ENCODE measurements around the gene RANBP6.
A peak's percentile ranks its signal among the peaks of the same experiment; 100 is the strongest.
"Not testable (repeated sequence)": the region's sequence is repeated elsewhere in the genome, so short reads cannot be mapped to it uniquely, and the experiment has no call there.

Gene RANBP6

DNA sequence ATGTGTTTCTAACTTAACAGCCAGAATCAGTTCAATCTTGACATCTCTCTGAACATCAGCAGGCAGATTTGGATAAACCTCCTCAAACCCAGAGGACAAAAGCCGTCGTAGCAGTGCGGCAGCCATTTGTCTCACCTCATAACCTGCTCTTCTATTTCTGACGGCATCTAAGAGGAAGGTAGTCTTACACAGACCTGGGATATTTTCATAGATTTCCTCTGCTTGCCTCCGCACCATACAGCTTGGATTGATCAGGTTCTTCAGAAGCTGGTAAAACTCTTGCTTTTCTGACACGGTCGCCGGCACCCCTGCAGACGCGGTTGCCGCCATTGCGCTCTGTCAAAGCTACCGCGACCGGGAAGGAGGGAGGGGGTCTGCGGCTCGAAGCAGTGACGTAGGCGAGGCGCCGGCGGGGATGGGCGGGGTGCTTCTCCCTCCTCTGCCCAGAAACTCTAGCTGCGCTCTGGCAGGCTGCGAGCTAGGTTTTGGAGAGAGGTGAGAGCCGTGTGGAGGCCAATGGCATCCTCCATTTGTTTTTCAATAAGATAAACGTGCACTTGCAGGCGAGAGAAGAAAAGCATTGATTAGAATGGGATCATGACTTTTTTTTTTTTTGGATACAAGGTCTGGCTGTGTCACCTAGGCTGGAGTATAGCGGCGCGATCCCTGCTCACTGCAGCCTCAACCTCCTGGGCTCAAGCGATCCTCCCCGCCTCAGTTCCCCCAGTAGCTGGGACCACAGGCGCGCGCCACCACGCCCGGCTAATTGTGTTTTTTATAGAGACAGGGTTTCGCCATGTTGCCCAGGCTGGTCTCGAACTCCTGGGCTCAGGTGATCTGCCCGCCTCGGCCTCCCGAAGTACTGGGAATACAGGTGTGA, at the start of gene RANBP6:
RANBP6 (minus strand) TSS at position 347 of the 880 bp plus-strand sequence; CDS start at position 330, 17 bp downstream.
- Mint-ChIP-seq H3K4me1 (ENCODE audit: low read depth) (peaks cover 27% of the 10 kb centered on the region), H3K27me3 (no peaks in the 10 kb centered on the region), H3K27ac (peak within 1 kb of the TSS; percentile 92), H3K9me3 (peaks cover 6% of the 10 kb centered on the region), H3K36me3 (ENCODE audit: low read depth) (peaks cover 26% of the 10 kb centered on the region), H3K4me3 (peak within 1 kb of the TSS; percentile 90)
- intact Hi-C loops (cut with micrococcal nuclease), result loop anchor here (1.0 to 10.0 kb wide), 2 partner anchors 8 to 399 kb away; partner anchors contain the start of gene UHRF2

DNA sequence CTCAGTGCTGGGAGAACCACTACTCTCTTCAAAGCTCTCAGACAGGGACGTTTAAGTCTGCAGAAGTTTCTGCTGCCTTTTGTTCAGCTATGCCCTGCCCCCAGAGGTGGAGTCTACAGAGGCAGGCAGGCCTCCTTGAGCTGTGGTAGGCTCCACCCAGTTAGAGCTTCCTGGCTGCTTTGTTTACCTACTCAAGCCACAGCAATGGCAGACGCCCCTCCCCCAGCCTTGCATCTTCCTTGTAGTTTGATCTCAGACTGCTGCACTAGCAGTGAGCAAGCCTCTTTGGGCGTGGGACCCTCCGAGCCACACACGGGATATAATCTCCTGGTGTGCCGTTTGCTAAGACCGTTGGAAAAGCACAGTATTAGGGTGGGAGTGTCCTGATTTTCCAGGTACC, 47.7 kb upstream of the RANBP6 start:
- H3K27ac Mint-ChIP-seq; H3K9me3 Mint-ChIP-seq; H3K27me3 Mint-ChIP-seq; H3K4me3 Mint-ChIP-seq; intact Hi-C loops (cut with micrococcal nuclease); H3K4me1 Mint-ChIP-seq (ENCODE audit: low read depth); H3K36me3 Mint-ChIP-seq (ENCODE audit: low read depth): not testable (repeated sequence)

DNA sequence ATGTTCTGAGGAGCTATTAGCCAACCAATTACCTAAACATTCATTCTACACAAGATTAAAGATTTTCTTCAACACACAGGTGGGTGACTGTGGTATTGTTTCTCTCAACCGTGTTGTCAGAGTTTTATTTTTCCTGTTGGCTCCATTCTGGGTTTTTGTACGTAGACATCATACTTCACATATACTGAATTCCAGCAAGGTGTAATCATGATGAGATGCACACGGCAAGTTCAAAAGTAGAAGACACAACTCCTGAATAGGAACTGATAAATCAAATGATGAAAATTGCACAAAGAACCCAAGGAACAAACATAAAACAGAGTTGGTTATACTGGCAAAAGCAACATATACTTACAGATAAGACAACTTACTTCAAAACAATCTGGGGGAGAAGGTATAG, 40.2 kb upstream of the RANBP6 start:
- Mint-ChIP-seq H3K4me1 (ENCODE audit: low read depth) (no peaks in the 10 kb centered on the region), H3K27ac (no peak overlapping the region), H3K27me3 (peaks cover 9% of the 10 kb centered on the region), H3K9me3 (no peaks in the 10 kb centered on the region), H3K36me3 (ENCODE audit: low read depth) (no peaks in the 10 kb centered on the region), H3K4me3 (no peak overlapping the region)
- intact Hi-C loops (cut with micrococcal nuclease), result loop anchor here (5.0 kb wide), 2 partner anchors 52 to 512 kb away; no protein-coding TSS in a partner anchor

- Mint-ChIP-seq H3K36me3 (ENCODE audit: low read depth) (no peaks in the 10 kb centered on the region), H3K27ac (no peak overlapping the region), H3K27me3 (peaks cover 6% of the 10 kb centered on the region), H3K9me3 (no peaks in the 10 kb centered on the region), H3K4me3 (no peak overlapping the region), H3K4me1 (ENCODE audit: low read depth) (no peaks in the 10 kb centered on the region)
- intact Hi-C loops (cut with micrococcal nuclease), result loop anchor here (5.0 kb wide), 2 partner anchors 52 to 512 kb away; no protein-coding TSS in a partner anchor
Measured at GRCh38 chr9:6055216-6055615, 39.8 kb upstream of the RANBP6 start.

DNA sequence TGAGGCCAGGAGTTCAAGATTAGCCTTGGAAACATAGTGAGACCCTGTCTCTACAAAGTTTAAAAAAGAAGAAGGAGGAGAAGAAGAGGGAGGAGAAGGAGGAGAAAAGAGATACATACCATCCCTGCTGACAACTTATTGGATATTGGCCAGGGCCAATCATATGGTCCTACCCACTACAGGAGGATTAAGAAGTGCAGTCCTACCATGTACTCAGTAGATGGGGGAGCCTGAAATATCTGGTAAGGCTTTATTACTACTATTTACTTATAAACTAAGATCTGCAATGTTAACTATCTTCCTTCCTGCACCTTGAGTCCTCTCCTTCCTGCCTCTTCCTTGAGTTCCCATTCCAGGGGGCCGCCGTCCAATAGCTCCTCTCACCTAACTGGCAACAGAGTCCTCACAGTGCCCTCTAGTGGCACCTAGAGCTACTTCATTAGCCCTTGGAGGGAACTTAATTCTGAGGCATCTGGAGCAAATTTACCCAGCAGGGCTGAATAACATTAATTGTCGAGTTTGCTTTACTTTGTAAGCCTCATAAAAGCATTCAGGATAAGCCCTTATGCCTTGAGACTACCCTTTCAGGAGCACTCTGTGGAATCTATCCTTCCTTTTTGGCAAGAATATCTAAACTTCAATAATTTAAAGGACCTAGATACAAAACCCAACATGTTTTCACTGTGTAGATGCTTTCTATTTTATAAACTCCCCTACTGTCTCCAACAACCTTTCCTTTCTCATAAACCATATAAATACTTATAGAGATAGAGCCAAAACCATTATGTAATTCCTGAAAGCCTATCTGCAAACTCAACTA, 39.1 kb upstream of the RANBP6 start:
- peaks cover 4% of the 10 kb centered on the region for H3K27me3 Mint-ChIP-seq
- H3K4me1 Mint-ChIP-seq (ENCODE audit: low read depth), result no peaks in the 10 kb centered on the region
- no peaks in the 10 kb centered on the region for H3K9me3 Mint-ChIP-seq
- H3K36me3 Mint-ChIP-seq (ENCODE audit: low read depth), result no peaks in the 10 kb centered on the region
- H3K4me3 Mint-ChIP-seq, result no peak overlapping the region
- H3K27ac Mint-ChIP-seq, result no peak overlapping the region
- intact Hi-C loops (cut with micrococcal nuclease), result loop anchor here (5.0 kb wide), 2 partner anchors 53 to 513 kb away; no protein-coding TSS in a partner anchor

GRCh38 chr9:6052293-6052919, 37.0 kb upstream of the RANBP6 start:
- Mint-ChIP-seq H3K4me3 (no peak overlapping the region), H3K27ac (no peak overlapping the region), H3K4me1 (ENCODE audit: low read depth) (no peaks in the 10 kb centered on the region), H3K36me3 (ENCODE audit: low read depth) (no peaks in the 10 kb centered on the region), H3K27me3 (peaks cover 5% of the 10 kb centered on the region), H3K9me3 (no peaks in the 10 kb centered on the region)
- intact Hi-C loops (cut with micrococcal nuclease), result loop anchor here (2.0 kb wide), 1 partner anchor 166 kb away; no protein-coding TSS in a partner anchor

- Mint-ChIP-seq H3K36me3 (ENCODE audit: low read depth) (no peaks in the 10 kb centered on the region), H3K9me3 (no peaks in the 10 kb centered on the region), H3K27ac (no peak overlapping the region), H3K27me3 (peaks cover 9% of the 10 kb centered on the region), H3K4me3 (no peak overlapping the region), H3K4me1 (ENCODE audit: low read depth) (no peaks in the 10 kb centered on the region)
- intact Hi-C loops (cut with micrococcal nuclease), result no loop called here
Measured at GRCh38 chr9:6051511-6051950, 36.1 kb upstream of the RANBP6 start.

DNA sequence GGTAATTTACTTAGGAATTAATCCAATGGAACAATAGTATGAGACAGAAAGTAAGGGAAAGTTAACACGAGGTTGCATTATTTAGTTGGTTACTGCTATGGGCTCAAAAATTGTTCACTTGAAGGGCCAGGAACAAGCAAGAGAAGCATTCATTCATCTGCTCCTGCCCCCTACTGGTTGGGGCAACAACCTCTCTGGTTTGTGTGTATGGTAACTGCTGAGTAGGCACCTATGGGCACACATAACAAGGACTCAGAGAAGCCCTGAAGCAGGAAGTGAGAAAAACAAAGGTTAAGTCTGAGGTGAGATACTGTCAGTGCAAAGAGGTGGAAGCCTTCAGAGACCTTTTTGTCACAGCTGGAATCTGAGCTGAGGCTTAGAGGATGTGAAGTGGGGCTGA, 34.4 kb upstream of the RANBP6 start:
- no peaks in the 10 kb centered on the region for H3K4me1 Mint-ChIP-seq (ENCODE audit: low read depth)
- no peaks in the 10 kb centered on the region for H3K9me3 Mint-ChIP-seq
- H3K36me3 Mint-ChIP-seq (ENCODE audit: low read depth), result no peaks in the 10 kb centered on the region
- no peak overlapping the region for H3K4me3 Mint-ChIP-seq
- H3K27me3 Mint-ChIP-seq, result peaks cover 9% of the 10 kb centered on the region
- intact Hi-C loops (cut with micrococcal nuclease), result no loop called here
- no peak overlapping the region for H3K27ac Mint-ChIP-seq

DNA sequence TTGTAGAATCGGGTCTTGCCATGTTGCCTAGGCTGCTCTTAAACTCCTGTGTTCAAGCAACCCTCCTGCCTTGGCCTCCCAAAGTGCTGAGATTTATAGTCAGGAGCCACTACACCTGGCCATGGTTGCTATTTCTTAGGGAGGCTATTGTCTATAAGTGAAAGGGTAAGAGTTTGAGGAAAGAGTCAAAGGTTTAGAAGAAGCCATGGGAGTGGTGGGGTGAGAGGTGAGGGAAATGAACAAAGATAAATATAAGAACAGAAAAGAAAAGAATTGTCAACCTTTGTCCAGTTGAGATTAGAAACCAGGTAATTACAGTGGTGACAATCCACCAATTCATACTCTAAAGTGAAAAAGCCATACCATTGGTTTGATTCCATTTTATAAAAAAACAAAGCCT, 32.6 kb upstream of the RANBP6 start:
- H3K27ac Mint-ChIP-seq, result no peak overlapping the region
- peaks cover 6% of the 10 kb centered on the region for H3K27me3 Mint-ChIP-seq
- H3K36me3 Mint-ChIP-seq (ENCODE audit: low read depth), result no peaks in the 10 kb centered on the region
- intact Hi-C loops (cut with micrococcal nuclease), result no loop called here
- H3K4me1 Mint-ChIP-seq (ENCODE audit: low read depth), result no peaks in the 10 kb centered on the region
- H3K9me3 Mint-ChIP-seq, result no peaks in the 10 kb centered on the region
- H3K4me3 Mint-ChIP-seq, result no peak overlapping the region

- Mint-ChIP-seq H3K27ac (no peak overlapping the region), H3K9me3 (no peaks in the 10 kb centered on the region), H3K4me3 (no peak overlapping the region)
Measured at GRCh38 chr9:6047020-6047419, 31.6 kb upstream of the RANBP6 start.

DNA sequence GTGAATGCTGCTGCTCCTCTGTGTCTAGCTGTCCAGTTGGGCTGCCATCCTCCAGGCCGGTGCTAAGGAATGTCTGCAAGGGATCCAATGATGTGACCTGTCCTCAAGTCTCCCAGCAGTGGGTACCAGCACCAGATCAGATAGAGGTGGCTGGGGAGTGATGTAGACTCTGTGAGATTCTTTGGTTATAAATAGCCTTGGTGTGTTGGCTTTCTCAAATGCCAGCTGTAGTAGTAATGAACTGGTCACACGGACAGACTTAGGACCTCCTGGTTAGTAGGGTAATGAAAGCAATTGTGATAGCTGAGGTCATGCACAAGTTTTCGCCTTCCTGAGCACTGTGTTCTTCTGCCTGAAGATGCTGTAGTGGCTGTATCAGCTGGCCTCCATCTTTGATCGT, 29.9 kb upstream of the RANBP6 start:
- no peaks in the 10 kb centered on the region for H3K36me3 Mint-ChIP-seq (ENCODE audit: low read depth)
- no peak overlapping the region for H3K27ac Mint-ChIP-seq
- intact Hi-C loops (cut with micrococcal nuclease), result no loop called here

More at GRCh38 chr9:6047020-6047419, 31.6 kb upstream of the RANBP6 start:
- intact Hi-C loops (cut with micrococcal nuclease), result no loop called here
- no peaks in the 10 kb centered on the region for H3K36me3 Mint-ChIP-seq (ENCODE audit: low read depth)
- peaks cover 6% of the 10 kb centered on the region for H3K27me3 Mint-ChIP-seq
- no peaks in the 10 kb centered on the region for H3K4me1 Mint-ChIP-seq (ENCODE audit: low read depth)

DNA sequence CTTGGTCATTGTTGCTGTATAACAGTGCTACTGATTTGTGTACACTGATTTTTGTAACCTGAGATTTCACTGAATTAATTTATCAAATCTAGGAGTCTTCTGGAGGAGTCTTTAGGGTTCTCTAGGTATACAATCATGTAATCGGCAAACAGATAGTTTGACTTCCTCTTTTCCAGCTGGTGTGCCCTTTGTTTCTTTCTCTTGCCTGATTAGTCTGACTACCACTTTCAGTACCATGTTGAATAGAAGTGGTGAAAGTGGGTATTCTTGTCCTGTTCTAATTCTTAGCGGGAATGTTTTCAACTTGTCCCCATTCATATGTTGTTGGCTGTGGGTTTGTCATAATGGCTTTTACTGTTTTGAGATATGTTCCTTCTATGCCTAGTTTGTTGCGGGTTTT, 24.7 kb upstream of the RANBP6 start:
- Mint-ChIP-seq H3K4me1 (ENCODE audit: low read depth) (peaks cover 8% of the 10 kb centered on the region), H3K4me3 (no peak overlapping the region), H3K27me3 (peaks cover 1% of the 10 kb centered on the region), H3K9me3 (peaks cover 11% of the 10 kb centered on the region), H3K27ac (no peak overlapping the region), H3K36me3 (ENCODE audit: low read depth) (no peaks in the 10 kb centered on the region)
- intact Hi-C loops (cut with micrococcal nuclease), result no loop called here

More for the DNA sequence above, 29.9 kb upstream of the RANBP6 start:
- H3K4me3 Mint-ChIP-seq, result no peak overlapping the region
- peaks cover 8% of the 10 kb centered on the region for H3K4me1 Mint-ChIP-seq (ENCODE audit: low read depth)
- peaks cover 5% of the 10 kb centered on the region for H3K27me3 Mint-ChIP-seq
- peaks cover 11% of the 10 kb centered on the region for H3K9me3 Mint-ChIP-seq

DNA sequence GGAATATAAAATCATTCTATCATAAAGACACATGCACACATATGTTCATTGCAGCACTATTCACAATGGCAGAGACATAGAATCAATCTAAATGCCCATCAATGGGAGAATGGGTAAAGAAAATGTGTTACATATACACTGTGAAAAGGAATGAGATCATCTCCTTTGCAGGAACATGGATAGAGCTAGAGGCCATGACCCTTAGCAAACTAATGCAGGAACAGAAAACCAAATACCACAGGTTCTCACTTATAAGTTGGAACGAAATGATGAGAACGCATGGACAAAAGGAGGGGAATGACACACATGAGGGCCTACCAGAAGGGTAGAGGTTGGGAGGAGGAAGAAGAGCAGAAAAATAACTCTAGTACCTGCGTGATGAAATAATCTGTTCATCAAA, 21.0 kb upstream of the RANBP6 start:
- peaks cover 3% of the 10 kb centered on the region for H3K27me3 Mint-ChIP-seq
- intact Hi-C loops (cut with micrococcal nuclease), result no loop called here

More for the DNA sequence above, 21.0 kb upstream of the RANBP6 start:
- H3K9me3 Mint-ChIP-seq, result peaks cover 10% of the 10 kb centered on the region
- peaks cover 8% of the 10 kb centered on the region for H3K4me1 Mint-ChIP-seq (ENCODE audit: low read depth)
- no peaks in the 10 kb centered on the region for H3K36me3 Mint-ChIP-seq (ENCODE audit: low read depth)
- no peak overlapping the region for H3K4me3 Mint-ChIP-seq
- no peak overlapping the region for H3K27ac Mint-ChIP-seq
